Epithelial cell of proximal tubule (primary cell): ENCODE data around the gene HOXB13. TPM values are rescaled to one million over a fixed set of nuclear protein-coding genes. Genes with fewer than 3 reads are reported as not detected.

Experiments used
- DNase-seq: peaks from one replicate; pipeline ENCODE4 v3.0.0-alpha.2; 2011; ENCODE audit warnings: low read depth
- H3K4me3 ChIP-seq: 2 replicates; pipeline ENCODE4 v1.5.1; 2011; ENCODE audit warnings: low read depth, mild to moderate bottlenecking, low read length
- total RNA-seq: library from RNA; depleted of rRNA; stranded (reverse); fragments of >200 nt; gene quantifications from 2 replicates; pipeline ENCODE4 v1.2.3, GENCODE V29; 2015
- TF ChIP-seq, protein P1 (sequence below): conservative IDR thresholded peaks from 2 replicates; pipeline ENCODE4 v1.5.1; 2012; ENCODE audit warnings: low read depth, mild to moderate bottlenecking, low read length

The HOXB13 gene
- total RNA-seq, 1 donor from 2014 or later: not detected

DNA sequence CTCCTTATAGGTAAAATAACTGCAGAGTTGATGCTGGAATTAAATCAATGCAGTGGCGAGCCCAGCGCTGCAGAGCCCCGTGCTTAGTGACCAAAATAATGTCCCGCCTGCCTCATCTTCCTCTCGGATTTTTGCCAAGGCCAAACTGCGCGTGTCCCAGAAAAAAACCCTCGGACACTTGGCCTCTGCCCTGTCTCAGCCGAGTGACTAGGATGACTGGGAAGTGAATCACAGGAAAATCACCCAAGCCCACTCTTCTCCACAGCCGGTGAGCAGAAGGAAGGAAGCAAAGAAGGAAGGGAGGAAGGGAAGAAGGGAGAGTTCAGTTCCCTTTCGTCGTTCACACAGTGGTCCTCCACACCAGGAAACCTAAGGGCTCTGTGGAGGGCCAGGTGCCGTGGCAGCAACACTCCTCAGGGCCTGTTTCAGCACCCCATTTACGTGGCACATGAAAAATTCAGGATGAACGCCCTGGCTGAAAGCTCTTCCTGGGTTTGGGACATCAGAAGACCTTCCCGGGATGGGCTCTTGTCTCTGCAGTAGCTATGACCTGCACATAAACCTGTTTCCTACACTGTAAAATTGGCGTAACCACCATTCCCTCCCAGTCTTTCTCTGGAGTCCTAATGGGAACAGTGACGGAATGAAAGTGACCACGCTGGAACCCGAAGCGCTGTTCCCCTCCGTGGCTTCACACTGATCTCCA lies 25.4 kb upstream of the HOXB13 start:
- DNase-seq: peak; percentile 20
- TF ChIP-seq, protein P1, sequence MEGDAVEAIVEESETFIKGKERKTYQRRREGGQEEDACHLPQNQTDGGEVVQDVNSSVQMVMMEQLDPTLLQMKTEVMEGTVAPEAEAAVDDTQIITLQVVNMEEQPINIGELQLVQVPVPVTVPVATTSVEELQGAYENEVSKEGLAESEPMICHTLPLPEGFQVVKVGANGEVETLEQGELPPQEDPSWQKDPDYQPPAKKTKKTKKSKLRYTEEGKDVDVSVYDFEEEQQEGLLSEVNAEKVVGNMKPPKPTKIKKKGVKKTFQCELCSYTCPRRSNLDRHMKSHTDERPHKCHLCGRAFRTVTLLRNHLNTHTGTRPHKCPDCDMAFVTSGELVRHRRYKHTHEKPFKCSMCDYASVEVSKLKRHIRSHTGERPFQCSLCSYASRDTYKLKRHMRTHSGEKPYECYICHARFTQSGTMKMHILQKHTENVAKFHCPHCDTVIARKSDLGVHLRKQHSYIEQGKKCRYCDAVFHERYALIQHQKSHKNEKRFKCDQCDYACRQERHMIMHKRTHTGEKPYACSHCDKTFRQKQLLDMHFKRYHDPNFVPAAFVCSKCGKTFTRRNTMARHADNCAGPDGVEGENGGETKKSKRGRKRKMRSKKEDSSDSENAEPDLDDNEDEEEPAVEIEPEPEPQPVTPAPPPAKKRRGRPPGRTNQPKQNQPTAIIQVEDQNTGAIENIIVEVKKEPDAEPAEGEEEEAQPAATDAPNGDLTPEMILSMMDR: no peak
- H3K4me3 ChIP-seq: peak overlapping the region; percentile 29

DNA sequence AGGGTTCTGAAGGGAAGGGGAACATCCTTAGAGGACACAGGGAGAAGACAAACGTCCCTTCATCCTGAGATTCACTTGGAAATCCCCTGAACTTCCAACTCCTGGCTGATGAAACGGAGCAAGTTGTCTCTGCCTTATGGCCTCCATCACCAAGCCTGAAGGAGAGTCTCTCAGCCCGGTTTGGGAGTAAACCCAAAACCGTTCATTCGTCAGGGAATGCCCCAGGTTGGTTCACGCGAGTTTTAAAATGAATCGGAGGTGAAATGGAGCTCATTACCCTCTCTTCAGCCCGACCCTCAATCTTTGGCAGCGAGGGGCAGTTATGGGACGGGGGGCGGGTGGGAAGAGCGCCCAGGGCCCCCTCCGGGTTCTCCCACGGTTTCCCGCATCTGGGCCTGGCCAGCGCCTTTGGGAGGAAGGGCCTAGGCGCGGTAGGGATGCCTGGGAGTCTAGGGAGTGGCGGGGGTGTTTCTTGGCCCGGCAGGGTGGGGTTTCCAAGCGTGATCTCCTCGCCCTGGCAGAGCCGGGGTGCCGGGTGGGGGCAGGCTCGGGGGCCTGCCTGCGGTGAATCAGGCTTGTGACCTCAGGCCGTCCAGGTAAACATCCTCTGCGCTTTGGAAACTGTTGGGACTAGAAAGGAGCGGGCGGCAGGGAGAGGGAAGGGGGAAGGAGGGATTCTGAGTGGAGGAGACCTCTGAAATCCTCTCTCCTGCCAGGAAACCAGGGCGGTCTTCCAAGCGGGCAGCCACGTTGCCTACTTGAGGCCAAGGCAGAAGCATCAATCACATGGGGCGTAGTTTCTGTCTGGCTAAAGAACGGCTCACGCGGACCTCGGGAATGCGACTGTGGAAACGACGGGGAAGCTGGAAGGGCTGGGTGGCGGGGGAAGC lies 24.1 kb upstream of the HOXB13 start:
- TF ChIP-seq, protein P1: no peak
- DNase-seq: no peak
- no peak overlapping the region for H3K4me3 ChIP-seq

DNA sequence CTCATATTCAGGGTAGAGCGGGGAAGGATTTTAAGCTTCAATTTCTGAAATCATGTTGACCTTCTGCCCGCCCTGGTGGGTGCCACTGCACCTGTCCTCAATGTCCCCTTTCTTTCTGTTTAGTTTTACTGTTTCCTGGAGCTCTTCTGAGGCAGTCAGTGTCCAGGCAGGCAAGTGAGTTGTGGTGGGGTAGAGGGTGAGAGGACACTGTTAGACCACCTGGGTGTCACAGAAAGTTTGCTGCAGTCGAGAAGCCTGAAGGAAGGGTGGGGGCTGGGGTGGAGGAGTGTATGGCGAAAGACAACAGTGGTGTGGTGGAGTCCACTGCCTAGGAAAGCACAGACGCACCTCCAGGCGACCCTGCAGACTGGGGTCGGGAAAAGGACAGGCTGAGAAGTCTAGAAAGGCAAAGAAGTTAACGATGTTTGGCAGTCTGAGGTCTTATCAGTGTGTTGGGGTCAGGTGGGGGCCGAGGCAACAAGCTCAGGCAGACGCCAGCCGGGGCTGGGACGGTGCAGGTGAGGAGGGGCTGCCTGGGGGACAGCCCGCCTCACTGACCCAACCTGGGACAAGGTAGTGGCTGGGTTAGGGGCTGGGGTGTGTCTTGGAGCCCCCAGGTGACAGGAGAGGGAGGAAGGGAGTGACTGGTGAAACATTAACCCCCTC lies 23.3 kb upstream of the HOXB13 start:
- no peak for DNase-seq
- H3K4me3 ChIP-seq: no peak overlapping the region
- TF ChIP-seq, protein P1: no peak

DNA sequence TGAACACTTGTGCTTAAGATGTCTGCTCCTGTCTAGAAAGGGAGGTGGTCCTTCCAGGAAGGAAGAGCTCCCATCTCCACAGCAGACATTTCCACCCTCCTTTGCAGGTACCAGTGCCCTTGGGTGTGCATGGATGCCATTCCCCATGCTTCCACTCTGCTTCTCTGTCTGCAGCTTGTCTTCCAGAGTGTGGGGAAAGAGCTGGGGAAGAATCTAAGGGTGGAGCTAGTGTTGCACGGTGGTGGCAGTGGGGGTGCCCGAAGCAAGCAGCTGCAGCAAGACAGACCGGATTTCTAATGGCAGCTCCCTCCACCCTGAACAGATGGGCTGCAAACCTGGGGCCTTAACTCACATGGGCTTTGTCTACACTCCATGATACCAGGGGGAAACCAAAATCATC lies 22.6 kb upstream of the HOXB13 start:
- TF ChIP-seq, protein P1: no peak
- H3K4me3 ChIP-seq: no peak overlapping the region
- no peak for DNase-seq

DNA sequence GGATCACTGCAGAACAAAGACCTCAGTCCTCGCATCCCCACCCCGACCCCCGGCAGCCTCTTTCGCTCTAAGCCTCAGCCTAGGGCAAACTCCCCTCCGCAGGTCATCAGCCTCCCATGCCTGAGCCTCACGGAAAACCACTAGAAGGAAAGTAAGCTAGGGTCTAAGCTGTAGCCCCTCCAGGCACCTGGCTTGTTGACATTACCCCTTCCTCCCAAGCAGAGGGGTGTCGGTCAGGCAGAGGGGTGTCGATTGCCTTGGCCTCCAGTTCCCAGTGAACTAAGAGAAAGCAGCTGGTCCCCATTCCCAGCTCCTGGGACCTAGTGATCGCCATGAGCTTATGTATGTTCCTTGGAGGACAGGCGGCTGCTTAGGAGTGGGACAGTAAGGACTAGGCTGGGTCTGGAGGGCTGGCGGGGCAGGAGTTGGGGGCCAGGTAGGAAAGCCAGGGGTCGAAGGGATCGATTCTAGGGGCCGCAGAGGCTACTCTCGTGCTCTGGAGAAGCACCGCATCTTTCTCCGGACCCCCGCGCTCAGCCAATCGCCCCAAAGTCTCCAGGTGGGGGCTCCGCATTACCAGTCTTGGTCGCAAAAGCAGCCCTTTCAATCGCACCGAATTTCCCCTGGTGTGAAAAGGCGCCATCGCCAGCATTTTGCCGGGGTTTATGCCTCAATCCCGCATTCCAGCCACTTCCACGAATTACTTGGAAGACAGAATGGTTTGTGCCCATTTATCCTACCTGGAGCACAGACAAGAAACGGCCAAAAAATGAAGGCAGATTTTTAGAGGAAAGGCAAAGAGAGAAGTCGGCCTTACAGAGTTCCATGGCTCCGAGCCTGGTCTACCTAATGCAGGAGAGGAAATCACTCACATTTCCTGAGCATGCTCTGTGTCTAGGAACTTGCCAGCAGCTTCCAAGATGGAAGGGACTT lies 21.3 kb upstream of the HOXB13 start:
- DNase-seq: no peak
- TF ChIP-seq, protein P1: no peak
- no peak overlapping the region for H3K4me3 ChIP-seq
